MM.1S (cell line): ENCODE measurements around the gene BBOX1.

ENCODE experiments used
- EZH2 ChIP-seq: fragments of 300-600 bp; sonication (generic); optimal IDR thresholded peaks from 2 replicates; pipeline ENCODE3; 2017; ENCODE audit warnings: low read depth, mild to moderate bottlenecking, antibody characterized with exemption, low read length, mixed read lengths
- EZH2phosphoT487 ChIP-seq: fragments of 300-600 bp; sonication (generic); IDR thresholded peaks from 2 replicates; pipeline ENCODE4 v1.6.1; 2018; ENCODE audit warnings: antibody characterized with exemption, low read length
- TF ChIP-seq, protein P1 (sequence below): fragments of 300-600 bp; sonication (generic); IDR thresholded peaks from 2 replicates; pipeline ENCODE4 v1.5.1; 2016; ENCODE audit warnings: antibody characterized with exemption, low read length, mixed read lengths

DNA sequence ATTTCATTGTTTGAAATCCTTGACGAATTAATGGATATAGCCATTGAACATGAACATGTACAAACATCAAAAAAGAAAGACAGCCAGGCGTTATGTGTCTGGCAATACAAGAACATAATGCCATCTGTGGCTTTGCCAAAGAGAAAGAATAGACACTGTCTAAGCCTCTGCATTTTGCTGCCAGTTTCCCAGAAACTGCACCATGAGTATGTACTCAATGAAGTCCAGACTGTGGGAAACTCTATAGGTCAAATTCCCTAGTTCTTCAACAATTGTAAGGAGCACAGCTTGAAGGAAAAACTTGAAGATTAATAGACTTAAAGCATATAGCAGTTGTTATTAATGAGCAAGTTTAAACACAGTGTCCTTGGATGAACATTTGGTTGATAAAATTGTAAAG is 71.3 kb downstream of the BBOX1 start:
- TF ChIP-seq, protein P1, sequence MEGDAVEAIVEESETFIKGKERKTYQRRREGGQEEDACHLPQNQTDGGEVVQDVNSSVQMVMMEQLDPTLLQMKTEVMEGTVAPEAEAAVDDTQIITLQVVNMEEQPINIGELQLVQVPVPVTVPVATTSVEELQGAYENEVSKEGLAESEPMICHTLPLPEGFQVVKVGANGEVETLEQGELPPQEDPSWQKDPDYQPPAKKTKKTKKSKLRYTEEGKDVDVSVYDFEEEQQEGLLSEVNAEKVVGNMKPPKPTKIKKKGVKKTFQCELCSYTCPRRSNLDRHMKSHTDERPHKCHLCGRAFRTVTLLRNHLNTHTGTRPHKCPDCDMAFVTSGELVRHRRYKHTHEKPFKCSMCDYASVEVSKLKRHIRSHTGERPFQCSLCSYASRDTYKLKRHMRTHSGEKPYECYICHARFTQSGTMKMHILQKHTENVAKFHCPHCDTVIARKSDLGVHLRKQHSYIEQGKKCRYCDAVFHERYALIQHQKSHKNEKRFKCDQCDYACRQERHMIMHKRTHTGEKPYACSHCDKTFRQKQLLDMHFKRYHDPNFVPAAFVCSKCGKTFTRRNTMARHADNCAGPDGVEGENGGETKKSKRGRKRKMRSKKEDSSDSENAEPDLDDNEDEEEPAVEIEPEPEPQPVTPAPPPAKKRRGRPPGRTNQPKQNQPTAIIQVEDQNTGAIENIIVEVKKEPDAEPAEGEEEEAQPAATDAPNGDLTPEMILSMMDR, result no peak
- TF ChIP-seq EZH2, result no peak
- TF ChIP-seq EZH2phosphoT487, result no peak
